ENCODE data around the gene PUDP. TPM values are rescaled to one million over a fixed set of nuclear protein-coding genes. Genes with fewer than 3 reads are reported as not detected.

PUDP gene
- total RNA-seq, 3 donors from 2014 or later: 6.2 to 20.3 (median 17.9) TPM

DNA sequence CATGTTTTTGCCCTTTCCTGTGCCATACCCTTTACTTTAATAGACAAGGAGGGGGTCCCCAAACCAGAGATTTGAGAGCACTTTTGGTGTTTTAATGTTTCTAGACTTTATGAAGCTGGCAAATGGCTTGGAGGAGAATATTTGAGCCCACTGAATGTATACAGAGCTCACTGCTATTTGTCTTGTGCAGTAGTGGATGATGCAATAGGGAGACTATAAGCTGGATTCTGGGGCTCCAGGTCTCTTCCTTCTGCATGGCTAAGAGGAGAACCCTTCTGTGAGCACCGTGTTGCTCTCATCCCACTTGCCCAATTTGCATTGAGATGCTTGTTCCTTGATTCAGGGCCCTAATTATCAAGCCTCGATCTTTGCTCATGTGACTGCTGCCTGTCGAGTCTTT, 8.9 kb upstream of the PUDP start:
- intact Hi-C loops (cut with DNase I; ENCODE audit: low total_unique reads): no loop called here
- TF ChIP-seq, protein P1, sequence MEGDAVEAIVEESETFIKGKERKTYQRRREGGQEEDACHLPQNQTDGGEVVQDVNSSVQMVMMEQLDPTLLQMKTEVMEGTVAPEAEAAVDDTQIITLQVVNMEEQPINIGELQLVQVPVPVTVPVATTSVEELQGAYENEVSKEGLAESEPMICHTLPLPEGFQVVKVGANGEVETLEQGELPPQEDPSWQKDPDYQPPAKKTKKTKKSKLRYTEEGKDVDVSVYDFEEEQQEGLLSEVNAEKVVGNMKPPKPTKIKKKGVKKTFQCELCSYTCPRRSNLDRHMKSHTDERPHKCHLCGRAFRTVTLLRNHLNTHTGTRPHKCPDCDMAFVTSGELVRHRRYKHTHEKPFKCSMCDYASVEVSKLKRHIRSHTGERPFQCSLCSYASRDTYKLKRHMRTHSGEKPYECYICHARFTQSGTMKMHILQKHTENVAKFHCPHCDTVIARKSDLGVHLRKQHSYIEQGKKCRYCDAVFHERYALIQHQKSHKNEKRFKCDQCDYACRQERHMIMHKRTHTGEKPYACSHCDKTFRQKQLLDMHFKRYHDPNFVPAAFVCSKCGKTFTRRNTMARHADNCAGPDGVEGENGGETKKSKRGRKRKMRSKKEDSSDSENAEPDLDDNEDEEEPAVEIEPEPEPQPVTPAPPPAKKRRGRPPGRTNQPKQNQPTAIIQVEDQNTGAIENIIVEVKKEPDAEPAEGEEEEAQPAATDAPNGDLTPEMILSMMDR (IDR thresholded peaks at IDR 0.05): no peak
- TF ChIP-seq POLR2A (IDR thresholded peaks at IDR 0.05): no peak
- no peak for TF ChIP-seq POLR2AphosphoS5 (IDR thresholded peaks at IDR 0.05)
- no peaks in the 10 kb centered on the region for H3K36me3 ChIP-seq

DNA sequence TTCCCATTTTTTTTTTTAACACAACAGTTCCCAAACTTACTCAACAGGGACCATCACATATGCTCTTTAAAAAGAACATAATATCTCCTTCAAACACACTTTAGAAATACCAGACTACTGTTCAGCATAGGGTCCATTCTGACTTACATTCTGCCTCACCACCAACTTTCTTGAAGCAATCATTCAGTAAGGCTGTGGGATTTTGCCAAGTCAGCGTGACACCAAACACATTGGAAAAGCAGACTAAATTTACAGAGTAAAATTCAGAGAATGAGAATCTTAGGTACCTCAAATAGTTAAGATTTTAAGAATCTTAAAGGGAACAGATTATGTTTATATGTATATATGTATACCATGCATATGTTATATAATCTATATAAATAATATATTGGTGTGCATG, 7.2 kb upstream of the PUDP start:
- Histone ChIP-seq H3K27ac (no peak overlapping the region), H3K9me3 (no peaks in the 10 kb centered on the region), H3K27me3 (no peaks in the 10 kb centered on the region), H3K36me3 (no peaks in the 10 kb centered on the region), H3K4me1 (no peaks in the 10 kb centered on the region), H3K4me3 (no peak overlapping the region)
- TF ChIP-seq POLR2AphosphoS5 (IDR thresholded peaks at IDR 0.05): no peak
- TF ChIP-seq, protein P1 (IDR thresholded peaks at IDR 0.05): no peak
- no peak for TF ChIP-seq POLR2A (IDR thresholded peaks at IDR 0.05)
- intact Hi-C loops (cut with DNase I; ENCODE audit: low total_unique reads): no loop called here
- no peak for DNase-seq (ENCODE audit: low spot score in 2 of 2)

More for the DNA sequence above, 8.9 kb upstream of the PUDP start:
- Histone ChIP-seq H3K9me3 (no peaks in the 10 kb centered on the region), H3K4me1 (no peaks in the 10 kb centered on the region), H3K27ac (no peak overlapping the region), H3K4me3 (no peak overlapping the region), H3K27me3 (no peaks in the 10 kb centered on the region)
- no peak for DNase-seq (ENCODE audit: low spot score in 2 of 2)

DNA sequence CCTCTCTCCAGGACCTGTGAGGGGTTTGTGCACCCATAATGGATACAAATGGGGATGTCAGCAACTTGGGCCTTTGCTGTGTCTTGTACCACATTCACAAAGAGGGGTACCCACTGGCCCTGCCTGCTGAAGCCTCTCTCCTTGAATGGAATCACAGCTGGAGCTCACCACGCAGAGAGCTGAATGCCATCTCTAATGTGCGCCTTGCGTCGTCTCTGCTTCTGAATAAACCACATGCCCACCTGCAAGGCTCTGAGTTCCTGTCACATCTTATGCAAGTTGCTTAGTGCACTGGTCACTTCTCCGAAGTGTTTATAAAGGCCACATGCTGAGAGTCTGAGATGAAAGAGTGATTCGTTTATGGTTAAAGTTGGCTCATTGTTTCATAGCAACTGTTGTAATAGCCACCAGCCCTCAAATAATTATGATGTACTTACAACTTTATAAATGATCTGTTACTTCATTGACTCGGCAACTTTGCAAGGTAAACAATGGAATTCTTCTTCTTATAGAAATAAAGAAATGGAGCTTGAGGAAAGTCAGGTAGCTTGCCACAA, 6.2 kb upstream of the PUDP start:
- no peaks in the 10 kb centered on the region for H3K9me3 ChIP-seq
- H3K36me3 ChIP-seq: no peaks in the 10 kb centered on the region
- H3K27me3 ChIP-seq: no peaks in the 10 kb centered on the region
- no peak overlapping the region for H3K27ac ChIP-seq
- intact Hi-C loops (cut with DNase I; ENCODE audit: low total_unique reads): no loop called here
- no peak for DNase-seq (ENCODE audit: low spot score in 2 of 2)
- no peaks in the 10 kb centered on the region for H3K4me1 ChIP-seq
- H3K4me3 ChIP-seq: no peak overlapping the region
- TF ChIP-seq POLR2AphosphoS5 (IDR thresholded peaks at IDR 0.05) (no peak), POLR2A (IDR thresholded peaks at IDR 0.05) (no peak)
- TF ChIP-seq, protein P1 (IDR thresholded peaks at IDR 0.05): no peak

DNA sequence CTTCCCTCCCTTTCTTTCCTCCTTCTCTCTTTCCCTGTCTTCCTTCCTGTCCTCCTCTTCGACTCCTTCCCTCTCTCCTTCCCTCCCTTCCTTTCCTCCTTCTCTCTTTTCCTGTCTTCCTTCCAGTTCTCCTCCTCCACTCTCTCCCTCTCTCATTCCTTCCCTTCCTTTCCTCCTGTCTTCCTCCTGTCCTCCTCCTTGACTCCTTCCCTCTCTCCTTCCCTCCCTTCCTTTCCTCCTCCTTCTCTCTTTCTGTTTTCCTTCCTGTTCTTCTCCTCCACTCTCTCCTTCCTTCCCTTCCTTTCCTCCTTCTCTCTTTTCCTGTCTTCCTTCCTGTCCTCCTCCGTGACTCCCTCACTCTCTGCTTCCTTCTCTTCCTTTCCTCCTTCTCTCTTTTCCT, 5.3 kb upstream of the PUDP start:
- Histone ChIP-seq H3K27ac (no peak overlapping the region), H3K27me3 (no peaks in the 10 kb centered on the region), H3K4me1 (no peaks in the 10 kb centered on the region), H3K9me3 (no peaks in the 10 kb centered on the region), H3K36me3 (no peaks in the 10 kb centered on the region), H3K4me3 (no peak overlapping the region)
- TF ChIP-seq, protein P1 (IDR thresholded peaks at IDR 0.05): no peak
- TF ChIP-seq POLR2A (IDR thresholded peaks at IDR 0.05) (no peak), POLR2AphosphoS5 (IDR thresholded peaks at IDR 0.05) (no peak)
- intact Hi-C loops (cut with DNase I; ENCODE audit: low total_unique reads): no loop called here
- no peak for DNase-seq (ENCODE audit: low spot score in 2 of 2)

DNA sequence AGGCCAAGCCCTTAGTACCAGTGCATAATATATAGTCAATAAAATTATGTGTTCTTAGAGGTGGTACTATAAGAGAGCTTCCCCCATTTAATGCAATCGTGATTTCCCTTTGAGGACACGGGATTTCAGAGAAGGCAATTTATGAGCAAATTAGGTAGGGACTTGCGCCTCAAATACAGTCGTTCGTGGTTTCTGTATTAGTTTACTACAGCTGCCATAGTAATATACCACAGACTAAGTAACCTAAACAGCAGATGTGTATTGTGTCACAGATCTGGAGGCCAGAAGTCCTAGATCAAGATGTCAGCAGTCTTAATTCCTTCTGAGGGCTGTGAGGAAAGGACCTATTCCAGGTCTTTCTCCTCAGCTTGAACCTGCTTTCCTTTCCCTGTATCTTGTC, 1.5 kb upstream of the PUDP start:
- H3K9me3 ChIP-seq: no peaks in the 10 kb centered on the region
- TF ChIP-seq POLR2AphosphoS5 (IDR thresholded peaks at IDR 0.05): no peak
- TF ChIP-seq, protein P1 (IDR thresholded peaks at IDR 0.05): no peak
- TF ChIP-seq POLR2A (IDR thresholded peaks at IDR 0.05): no peak
- no peaks in the 10 kb centered on the region for H3K36me3 ChIP-seq
- intact Hi-C loops (cut with DNase I; ENCODE audit: low total_unique reads): no loop called here
- H3K4me3 ChIP-seq: no peak overlapping the region
- DNase-seq (ENCODE audit: low spot score in 2 of 2): no peak
- H3K4me1 ChIP-seq: no peaks in the 10 kb centered on the region
- no peak overlapping the region for H3K27ac ChIP-seq
- no peaks in the 10 kb centered on the region for H3K27me3 ChIP-seq
